Activated CD4-positive, alpha-beta T cell treated with anti-CD3 and anti-CD28 coated beads for 4 hours (primary cell): Measurements from ENCODE around the gene SLMAP.

Experiments used
- DNase-seq, 2 donors: peaks; one replicate each; pipeline ENCODE4 v3.0.0-alpha.2; 2020

SLMAP gene

DNA sequence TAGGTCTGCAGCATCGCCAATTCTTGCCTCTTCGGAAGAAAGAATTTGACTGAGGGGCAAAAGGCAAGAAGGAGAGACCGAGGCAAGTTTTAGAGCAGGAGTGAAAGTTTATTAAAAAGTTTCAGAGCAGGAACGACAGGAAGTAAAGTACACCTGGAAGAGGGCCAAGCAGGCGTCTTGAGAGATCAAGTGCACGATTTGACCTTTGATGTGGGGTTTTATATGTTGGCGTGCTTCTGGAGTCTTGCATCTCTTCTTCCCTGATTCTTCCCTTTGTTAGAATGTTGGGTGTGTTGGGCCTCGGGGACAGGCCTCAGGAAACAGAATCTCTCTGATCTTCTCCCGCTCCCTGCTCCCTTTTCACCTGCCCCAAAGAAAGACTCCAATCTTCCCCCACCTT lies 211.5 kb downstream of the SLMAP start:
- DNase-seq = peak in 1 of 2 donors; percentile 6

DNA sequence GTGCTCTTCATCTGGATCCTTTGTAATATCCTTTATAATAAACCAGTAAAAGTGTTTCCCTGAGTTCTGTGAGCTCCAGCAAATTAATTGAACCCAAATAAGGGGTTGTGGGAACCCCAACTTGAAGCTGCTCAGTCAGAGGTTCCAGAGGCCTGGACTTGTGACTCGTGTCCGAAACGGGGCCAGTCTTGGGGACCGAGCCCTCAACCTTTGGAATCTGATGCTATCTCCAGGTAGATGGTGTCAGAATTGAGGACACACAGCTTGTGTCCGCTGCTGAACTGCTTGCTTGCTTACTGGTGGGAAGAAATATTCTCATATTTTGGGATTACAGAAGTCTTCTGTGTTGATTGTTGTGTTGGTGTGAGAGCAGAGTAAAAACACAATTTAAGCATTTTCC lies 212.4 kb downstream of the SLMAP start:
- DNase-seq = no peak

DNA sequence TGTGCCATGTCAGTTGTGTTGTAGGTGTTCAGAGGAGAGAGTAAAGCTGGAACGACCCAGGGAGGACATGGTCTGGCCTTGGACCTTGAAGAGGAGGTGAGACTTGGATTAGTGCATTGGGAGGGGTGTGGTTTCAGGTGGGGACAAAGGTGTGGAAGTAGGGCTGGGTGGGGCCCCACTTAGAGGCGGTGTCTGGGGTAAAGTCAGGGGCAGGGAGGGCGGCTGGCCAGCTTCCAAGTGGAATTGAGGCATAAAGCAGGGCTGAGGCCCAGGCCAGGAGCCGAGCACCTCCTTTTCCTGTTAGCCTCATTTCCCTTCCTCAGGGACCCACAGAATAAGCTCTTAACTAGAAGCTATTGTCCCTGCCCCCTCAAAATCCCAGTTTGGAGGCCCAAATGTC lies 215.9 kb downstream of the SLMAP start:
- no peak for DNase-seq

DNA sequence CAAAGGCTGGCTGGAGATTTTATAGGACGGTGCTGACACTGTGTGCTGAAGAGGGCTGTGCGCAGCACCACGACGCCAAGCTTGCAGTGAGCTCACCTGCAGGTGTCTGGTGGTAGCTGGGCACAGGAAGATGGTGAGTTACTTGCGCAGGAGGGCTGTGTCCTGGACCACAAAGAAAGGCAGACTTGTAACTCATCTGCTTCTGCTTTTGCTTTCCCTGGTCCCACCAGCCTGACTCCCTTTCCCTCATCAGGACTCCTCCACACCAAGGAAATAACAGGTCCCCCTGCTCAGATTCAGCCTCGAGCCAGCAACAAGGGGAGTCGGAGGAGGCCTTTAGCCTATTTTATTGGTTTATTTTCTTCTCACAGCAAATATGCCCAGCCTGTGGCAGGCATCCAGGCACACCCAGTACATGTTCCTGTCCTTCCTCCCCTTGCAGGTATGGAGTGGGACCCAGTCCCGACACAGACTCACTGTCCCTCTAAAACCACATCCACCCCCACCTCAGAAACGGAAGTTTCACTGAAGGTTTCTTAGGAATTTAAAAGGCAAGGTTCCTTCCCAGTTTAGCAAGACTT lies 216.5 kb downstream of the SLMAP start:
- DNase-seq = no peak

DNA sequence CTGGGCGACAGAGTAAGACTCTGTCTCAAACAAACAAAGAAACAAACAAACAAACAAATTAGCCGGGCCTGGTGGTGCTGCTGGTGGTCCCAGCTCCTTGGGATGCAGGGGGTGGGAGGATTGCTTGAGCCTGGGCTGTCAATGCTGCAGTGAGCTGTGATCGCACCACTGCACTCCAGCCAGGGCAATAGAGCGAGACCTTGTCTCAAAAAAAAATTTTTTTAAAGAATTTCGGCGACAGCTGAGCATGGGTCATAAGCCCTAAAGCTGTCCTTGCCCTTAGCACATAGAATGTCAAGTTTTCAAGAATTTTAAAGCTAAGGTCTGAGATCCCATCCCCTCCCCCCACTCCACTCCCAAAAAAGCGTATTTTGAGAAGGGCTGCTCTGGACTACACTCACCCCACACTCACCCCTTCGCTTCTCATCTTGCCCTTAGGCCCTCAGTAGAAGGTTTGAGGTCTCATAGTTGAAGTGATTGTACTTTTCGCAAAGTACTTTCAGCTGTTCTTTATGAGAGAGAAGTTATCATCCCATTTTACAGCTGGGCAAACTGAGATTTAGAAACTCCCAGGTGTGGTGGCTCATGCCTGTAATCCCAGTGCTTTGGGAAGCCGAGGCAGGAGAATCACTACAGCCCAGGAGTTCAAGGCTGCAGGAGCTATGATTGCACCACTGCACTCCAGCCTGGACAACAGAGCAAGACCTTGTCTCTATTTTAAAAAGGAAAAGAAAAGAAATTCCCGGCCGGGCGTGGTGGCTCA lies 217.8 kb downstream of the SLMAP start:
- no peak for DNase-seq

DNA sequence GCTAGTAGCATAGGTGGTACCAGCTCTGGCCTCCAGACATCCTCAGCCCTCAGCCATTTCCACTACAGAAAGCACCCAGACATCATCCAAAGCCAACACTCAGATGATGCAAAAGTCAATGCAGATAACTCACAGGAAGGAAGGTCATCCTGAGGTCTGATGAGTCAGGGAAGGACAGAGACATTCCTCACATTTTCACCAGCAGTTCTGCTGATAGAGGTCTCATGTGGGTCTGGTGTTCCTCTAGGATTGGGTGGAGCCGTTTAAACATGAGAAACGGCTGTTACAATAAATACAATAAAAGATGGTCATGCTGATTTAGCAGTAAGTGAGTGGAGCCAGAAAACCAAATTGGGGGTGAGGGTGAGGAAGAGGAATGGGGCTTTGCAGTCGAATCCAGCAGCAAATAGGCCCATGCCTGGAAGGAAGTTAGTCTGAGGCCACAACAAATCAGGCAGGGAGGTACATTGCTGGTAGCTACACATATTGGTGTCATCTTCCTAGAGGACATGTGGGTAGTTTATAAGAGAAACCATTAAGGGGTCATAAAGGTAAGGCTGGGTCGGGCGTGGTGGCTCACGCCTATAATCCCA lies 218.8 kb downstream of the SLMAP start:
- no peak for DNase-seq

DNA sequence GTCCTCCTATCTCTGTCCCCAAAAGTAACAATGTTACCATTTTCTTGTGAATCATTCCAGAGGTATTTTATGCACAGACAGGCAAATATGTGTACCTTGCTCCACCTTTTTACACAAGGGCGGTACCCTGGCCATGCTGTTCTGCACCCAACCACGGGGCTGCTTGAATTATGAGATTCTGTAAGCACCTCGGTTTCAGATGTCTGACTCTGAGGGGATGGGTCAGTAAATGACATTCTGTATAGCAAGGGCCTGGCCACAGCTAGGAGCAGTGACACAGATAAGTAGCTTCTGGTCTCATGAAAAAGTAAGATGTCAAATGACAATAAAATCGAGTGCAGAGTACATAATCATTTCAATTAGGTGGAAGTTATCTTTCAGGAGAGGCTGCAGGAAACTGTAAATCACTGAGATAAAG lies 221.7 kb downstream of the SLMAP start:
- DNase-seq = no peak

DNA sequence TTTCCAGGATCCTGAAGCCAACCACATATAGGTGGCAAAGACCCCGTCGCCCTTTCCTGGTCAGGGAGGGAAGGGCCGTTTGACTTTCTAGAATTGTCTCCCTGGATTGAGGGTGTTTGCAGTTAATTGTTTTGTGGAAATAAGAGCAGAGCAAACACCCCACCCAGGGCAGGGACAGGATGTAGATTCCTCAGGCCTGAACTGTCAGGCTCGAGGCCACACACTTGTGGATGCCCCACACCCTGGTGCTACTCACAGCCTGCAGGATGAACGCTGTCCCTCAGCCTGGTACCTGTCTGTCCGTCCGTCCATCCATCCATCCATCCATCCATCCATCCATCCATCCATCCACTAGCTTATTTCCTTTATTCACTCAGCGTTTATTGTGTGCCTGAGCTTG lies 222.2 kb downstream of the SLMAP start:
- DNase-seq = no peak
